GM19099 (cell line): ENCODE results near the gene RRAD.

Experiments
- POLR2A ChIP-seq: IDR thresholded peaks from 3 replicates; pipeline ENCODE4 v1.6.1; 2011; ENCODE audit warnings: low read depth; ENCODE audit not compliant: insufficient read length; ENCODE audit errors: extremely low read depth

Gene RRAD

DNA sequence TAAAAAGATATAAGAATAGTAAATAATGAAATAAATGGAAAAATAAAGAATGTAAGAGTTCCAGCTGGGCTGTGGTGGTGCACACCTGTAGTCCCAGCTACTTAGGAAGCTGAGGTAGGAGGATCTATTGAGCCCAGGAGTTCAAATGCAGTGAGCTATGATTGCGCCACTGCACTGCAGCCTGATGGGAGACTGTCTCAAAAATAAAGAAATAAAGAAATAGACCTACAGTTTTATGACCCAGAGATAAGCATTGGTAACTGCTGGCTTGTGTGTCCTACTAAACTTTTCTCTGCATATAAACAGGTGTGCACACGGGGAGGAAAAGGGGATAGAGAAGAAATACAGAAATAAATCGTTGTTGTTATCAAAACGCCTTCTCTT is 52.8 kb downstream of the RRAD start:
- TF ChIP-seq POLR2A: no peak

DNA sequence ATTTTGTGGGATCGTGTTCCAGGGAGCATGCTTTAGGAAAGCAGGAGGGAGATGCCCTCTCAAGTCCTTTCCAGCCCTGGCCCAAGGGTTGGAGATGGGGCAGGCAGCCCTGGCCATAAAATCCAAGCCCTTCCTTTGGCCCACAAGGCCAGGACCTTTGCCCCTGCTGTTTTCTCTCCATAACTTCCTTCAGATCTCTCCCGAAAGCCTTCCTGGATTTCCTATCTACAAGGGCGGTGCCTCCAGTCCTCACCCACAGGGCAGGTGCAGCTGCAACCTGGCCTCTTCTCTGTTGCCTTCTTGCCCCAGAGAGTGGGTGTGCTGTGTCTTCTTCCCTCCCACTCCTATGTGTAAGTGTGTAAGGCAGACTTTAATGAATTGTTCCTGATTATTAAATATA is 53.5 kb downstream of the RRAD start:
- no peak for TF ChIP-seq POLR2A
